Pancreas (tissue), 10 donors: Measurements from ENCODE around the gene MS4A10. TPM values are rescaled to one million over a fixed set of nuclear protein-coding genes. Genes with fewer than 3 reads are reported as not detected.

Source experiments
- ATAC-seq, 4 donors: fragments of 200-7000 bp; cut with Tn5 transposase; one replicate each; pipeline versions ENCODE4 v1.8.0 to v1.9.1; 2020; ENCODE audit warnings: mild to moderate bottlenecking in 4 of 4, moderate library complexity in 4 of 4
- DNase-seq, 6 donors: peaks; one replicate each; pipeline ENCODE4 v3.0.0-alpha.2; 2020
- FAIRE-seq: peaks from 2 replicates; lab custom pipeline; 2012; peaks lifted over from hg19 to GRCh38; lab: Jason Lieb, UNC
- H3K27ac ChIP-seq, 4 donors: fragments of 200-600 bp; sonication (generic); 1 replicate in 3 of 4; 2 replicates in 1 of 4; pipeline versions ENCODE4 v1.5.0 to v1.8.0; 2020
- H3K27me3 ChIP-seq, 4 donors: fragments of 200-600 bp; one replicate each; pipeline ENCODE4 v1.8.0; 2021
- H3K36me3 ChIP-seq, 3 donors: fragments of 200-600 bp; sonication (generic) in 1 of 3; one replicate each; pipeline versions ENCODE4 v1.5.0 to v1.8.0; 2020 to 2021
- H3K4me1 ChIP-seq, 3 donors: fragments of 200-600 bp; one replicate each; pipeline ENCODE4 v1.8.0; 2021
- H3K4me3 ChIP-seq, 4 donors: fragments of 200-600 bp; sonication (generic) in 2 of 4; one replicate each; pipeline versions ENCODE4 v1.5.0 to v1.8.0; 2020 to 2021
- H3K9me3 ChIP-seq, 4 donors: fragments of 200-600 bp; one replicate each; pipeline ENCODE4 v1.8.0; 2021
- WGBS, 2 donors: extraction: QIAGEN DNeasy Blood & Tissue Kit; methylation state at CpG; one replicate each; pipeline ENCODE4 v1.1.7; 2013; 5-methylcytosine and 5-hydroxymethylcytosine counted together
- intact Hi-C, 3 donors: fragments of 100-400 bp; cut with DNase I; formaldehyde crosslinking; loops; one replicate each; pipeline versions ENCODE4 v1.11.1 to v1.14.2; 2022
- polyA plus RNA-seq, 2 donors: library from polyadenylated mRNA; stranded (reverse); fragments of 200-250 nt; gene quantifications; one replicate each; pipeline ENCODE4 v1.2.3, GENCODE V29; 2013
- total RNA-seq, 6 donors: library from RNA; stranded (reverse); fragmentation: NEBNext Ultra II Directional in 4 of 6; extraction: Animal tissue kit (Norgen Biotek cat#: 25700) in 4 of 6; gene quantifications; one replicate each; pipeline versions ENCODE4 v1.2.1 to v1.2.4, GENCODE V29; 2021 to 2023
- TF ChIP-seq, protein P1 (sequence below), 4 donors: fragments of 200-600 bp; sonication (generic) in 3 of 4; IDR thresholded peaks; one replicate each; pipeline versions ENCODE4 v1.5.0 to v1.8.0; 2021; ENCODE audit warnings: antibody characterized with exemption in 4 of 4
- donor health status: healthy with polysubstance abuse.
- donor health status: DM: no; HTN: no; CAD: no; lungs with moderate emphysema.
- donor health status: DM: no; HTN: no; CAD: no.
- donor health status: control.
- donor health status: control.
- donor health status: Bipolar disorder and iron deficiency.
- donor health status: DM: yes; HTN: yes; CAD: no.
- donor health status: DM: no; HTN: no; CAD: no.
- donor health status: DM: no; HTN: no; CAD: no.
- donor health status: DM: yes; HTN: yes; CAD: no.

MS4A10 gene
- total and polyA plus RNA-seq, 8 donors: not detected

DNA sequence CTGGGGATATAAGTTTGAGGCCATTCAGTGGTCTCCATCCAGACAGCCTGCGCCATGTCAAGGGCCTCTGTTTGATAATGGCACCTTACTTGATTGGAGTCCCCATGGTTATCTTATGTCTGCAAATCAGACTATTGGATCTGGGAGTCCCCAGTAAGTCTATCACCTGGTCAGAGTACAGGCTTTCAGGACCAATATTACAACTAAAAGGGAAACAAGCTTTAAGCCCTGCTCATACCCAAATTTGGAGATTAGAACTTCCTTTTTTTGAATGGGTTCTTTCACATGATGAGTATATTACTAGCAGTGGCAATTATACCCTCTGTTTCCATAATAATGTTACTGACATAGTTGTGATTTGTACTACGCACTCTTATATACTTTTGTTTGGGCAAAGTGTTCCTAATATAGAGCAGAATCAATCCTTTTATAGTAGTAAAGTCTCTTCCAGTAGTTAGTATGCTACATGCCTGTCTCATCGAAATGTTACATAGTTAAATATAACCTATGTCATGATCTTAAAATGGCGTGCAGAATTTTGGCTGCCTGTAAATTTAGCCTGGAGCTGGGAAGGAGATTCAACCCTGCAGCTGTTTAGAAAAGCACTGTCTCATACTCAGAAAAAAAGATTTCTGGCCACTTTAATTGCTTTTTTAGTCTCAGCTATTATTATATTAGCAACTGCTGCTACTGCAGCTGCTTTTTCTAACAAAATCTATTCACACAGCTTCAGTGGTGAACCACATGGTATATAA is 23.5 kb upstream of the MS4A10 start:
- Histone ChIP-seq H3K9me3 (no peaks in the 10 kb centered on the region), H3K4me3 (no peak overlapping the region), H3K36me3 (no peaks in the 10 kb centered on the region), H3K27me3 (no peaks in the 10 kb centered on the region), H3K27ac (no peak overlapping the region), H3K4me1 (peaks cover 0 to 8% (median 0%) of the 10 kb centered on the region in 3 donors)
- DNase-seq: no peak
- WGBS, 2 donors: 77 to 81% methylated on average over 4 of the region's 4 CpGs
- FAIRE-seq: no peak
- intact Hi-C loops: no loop called here
- TF ChIP-seq, protein P1, sequence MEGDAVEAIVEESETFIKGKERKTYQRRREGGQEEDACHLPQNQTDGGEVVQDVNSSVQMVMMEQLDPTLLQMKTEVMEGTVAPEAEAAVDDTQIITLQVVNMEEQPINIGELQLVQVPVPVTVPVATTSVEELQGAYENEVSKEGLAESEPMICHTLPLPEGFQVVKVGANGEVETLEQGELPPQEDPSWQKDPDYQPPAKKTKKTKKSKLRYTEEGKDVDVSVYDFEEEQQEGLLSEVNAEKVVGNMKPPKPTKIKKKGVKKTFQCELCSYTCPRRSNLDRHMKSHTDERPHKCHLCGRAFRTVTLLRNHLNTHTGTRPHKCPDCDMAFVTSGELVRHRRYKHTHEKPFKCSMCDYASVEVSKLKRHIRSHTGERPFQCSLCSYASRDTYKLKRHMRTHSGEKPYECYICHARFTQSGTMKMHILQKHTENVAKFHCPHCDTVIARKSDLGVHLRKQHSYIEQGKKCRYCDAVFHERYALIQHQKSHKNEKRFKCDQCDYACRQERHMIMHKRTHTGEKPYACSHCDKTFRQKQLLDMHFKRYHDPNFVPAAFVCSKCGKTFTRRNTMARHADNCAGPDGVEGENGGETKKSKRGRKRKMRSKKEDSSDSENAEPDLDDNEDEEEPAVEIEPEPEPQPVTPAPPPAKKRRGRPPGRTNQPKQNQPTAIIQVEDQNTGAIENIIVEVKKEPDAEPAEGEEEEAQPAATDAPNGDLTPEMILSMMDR (IDR thresholded peaks at IDR 0.05): no peak
- no peak for ATAC-seq

DNA sequence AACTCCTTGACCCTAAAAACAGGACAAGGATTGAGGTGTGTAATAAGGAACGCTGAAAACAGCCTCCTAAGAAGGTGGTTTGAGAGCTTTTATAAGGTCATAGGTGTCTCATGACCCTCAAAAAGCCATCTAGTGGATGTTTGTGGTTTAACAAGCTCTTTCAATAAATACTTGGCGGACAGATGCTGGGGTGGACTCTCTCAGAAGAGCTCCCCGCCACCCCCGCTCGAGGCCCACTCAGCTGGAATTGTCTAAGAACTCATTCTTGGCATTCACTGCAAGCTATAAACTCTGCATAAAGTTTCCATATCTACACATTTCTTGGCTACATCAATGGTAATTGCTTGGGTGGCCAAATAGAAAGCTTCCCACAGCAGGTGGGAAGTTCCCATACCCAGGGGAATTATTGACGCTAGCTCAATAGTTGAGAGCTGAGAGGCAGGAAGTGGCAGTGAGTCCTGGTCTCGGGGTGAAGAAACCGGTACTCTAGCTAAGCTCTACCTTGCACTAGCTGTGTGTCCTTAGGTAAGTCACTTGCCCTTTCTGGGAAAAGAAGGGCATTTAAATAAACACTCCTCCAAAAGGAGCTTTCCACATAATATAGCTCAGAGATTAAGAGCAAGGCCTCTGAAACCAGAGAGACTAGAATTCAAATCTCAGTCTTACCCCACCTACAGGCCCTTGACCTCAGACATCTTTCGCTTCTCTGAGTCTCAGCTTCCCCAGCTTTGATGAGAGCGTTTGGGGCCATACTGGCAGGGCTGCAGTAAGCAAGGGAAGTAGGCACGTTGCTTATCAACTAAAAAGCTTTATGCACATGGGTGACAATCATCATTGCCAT is 22.1 kb upstream of the MS4A10 start:
- FAIRE-seq (no peak), ATAC-seq (peak; percentile 86 to 94 (median 90)), DNase-seq (peak in 4 of 6 donors; percentile 41 to 76 (median 57))
- WGBS, 2 donors: 38% methylated on average over 11 of the region's 11 CpGs
- intact Hi-C loops: no loop called here
- TF ChIP-seq, protein P1 (IDR thresholded peaks at IDR 0.05): peak in 2 of 4 donors; percentile 20 to 34
- Histone ChIP-seq H3K9me3 (no peaks in the 10 kb centered on the region), H3K4me3 (no peak overlapping the region), H3K27ac (peak overlapping the region in 3 of 4 donors; percentile 15 to 55 (median 19)), H3K27me3 (no peaks in the 10 kb centered on the region), H3K36me3 (no peaks in the 10 kb centered on the region), H3K4me1 (peaks cover 0 to 8% (median 0%) of the 10 kb centered on the region in 3 donors)

DNA sequence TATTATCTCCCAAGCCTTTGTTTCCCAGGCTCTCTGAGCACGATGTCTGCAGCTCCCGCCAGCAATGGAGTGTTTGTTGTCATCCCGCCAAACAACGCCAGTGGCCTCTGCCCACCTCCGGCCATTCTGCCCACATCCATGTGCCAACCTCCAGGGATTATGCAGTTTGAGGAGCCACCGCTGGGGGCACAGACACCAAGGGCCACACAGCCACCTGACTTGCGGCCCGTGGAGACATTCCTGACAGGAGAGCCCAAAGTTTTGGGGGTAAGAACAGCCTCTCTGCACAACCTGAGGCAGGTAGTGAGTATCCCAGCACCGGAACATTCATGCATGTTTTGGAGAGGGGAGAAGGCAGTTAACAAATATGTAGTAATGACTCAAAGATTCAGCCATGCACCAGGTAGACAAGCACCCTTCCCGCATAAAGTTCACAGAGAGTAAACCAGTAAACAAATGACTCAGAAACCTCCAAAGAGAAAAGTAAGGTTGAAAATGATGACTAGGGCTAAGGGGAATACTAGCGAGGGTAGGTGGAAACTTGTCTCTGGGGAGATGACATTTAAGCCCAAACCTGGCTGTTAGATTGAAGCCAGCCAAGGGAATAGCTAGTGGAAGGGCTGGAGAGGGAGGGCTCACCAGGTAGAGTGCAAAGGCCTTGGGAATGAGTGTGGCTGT is 21.3 kb upstream of the MS4A10 start:
- Histone ChIP-seq H3K36me3 (no peaks in the 10 kb centered on the region), H3K9me3 (no peaks in the 10 kb centered on the region), H3K4me1 (peaks cover 0 to 8% (median 0%) of the 10 kb centered on the region in 3 donors), H3K27me3 (no peaks in the 10 kb centered on the region), H3K4me3 (no peak overlapping the region), H3K27ac (peak overlapping the region in 1 of 4 donors; percentile 55)
- 73% methylated on average over 11 of the region's 11 CpGs for WGBS, 2 donors
- ATAC-seq: peak; percentile 7 to 71 (median 24)
- DNase-seq: peak in 1 of 6 donors; percentile 37
- intact Hi-C loops: no loop called here
- no peak for FAIRE-seq
- TF ChIP-seq, protein P1 (IDR thresholded peaks at IDR 0.05): no peak

DNA sequence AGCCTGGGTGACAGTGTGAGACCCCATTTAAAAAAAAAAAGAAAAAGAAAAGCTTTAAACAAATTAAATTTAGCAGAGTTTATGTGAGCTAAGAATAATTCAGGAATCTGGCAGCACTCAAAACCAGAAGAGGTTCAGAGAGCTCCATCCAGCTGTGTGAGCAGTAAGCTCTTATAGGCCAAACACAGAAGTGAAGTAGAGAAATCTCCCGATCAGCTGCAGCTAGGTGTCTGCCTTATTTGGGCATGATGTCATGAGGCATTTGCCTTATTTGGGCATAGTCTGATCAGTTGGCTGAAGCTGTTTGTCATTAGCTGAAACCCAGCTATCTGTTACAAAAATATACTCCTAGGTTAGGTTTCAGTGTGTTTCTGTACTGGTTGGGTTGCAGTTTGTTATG is 20.3 kb upstream of the MS4A10 start:
- H3K27ac ChIP-seq: no peak overlapping the region
- intact Hi-C loops: no loop called here
- ATAC-seq (no peak), FAIRE-seq (no peak), DNase-seq (no peak)
- whole genome bisulfite sequencing, 2 donors: 52 to 65% methylated on average over 1 of the region's 1 CpG
- peaks cover 0 to 8% (median 0%) of the 10 kb centered on the region in 3 donors for H3K4me1 ChIP-seq
- no peaks in the 10 kb centered on the region for H3K36me3 ChIP-seq
- no peaks in the 10 kb centered on the region for H3K9me3 ChIP-seq
- H3K27me3 ChIP-seq: no peaks in the 10 kb centered on the region
- H3K4me3 ChIP-seq: no peak overlapping the region
- TF ChIP-seq, protein P1 (IDR thresholded peaks at IDR 0.05): no peak
